ENCODE data around the gene ACAN.

The ACAN gene

DNA sequence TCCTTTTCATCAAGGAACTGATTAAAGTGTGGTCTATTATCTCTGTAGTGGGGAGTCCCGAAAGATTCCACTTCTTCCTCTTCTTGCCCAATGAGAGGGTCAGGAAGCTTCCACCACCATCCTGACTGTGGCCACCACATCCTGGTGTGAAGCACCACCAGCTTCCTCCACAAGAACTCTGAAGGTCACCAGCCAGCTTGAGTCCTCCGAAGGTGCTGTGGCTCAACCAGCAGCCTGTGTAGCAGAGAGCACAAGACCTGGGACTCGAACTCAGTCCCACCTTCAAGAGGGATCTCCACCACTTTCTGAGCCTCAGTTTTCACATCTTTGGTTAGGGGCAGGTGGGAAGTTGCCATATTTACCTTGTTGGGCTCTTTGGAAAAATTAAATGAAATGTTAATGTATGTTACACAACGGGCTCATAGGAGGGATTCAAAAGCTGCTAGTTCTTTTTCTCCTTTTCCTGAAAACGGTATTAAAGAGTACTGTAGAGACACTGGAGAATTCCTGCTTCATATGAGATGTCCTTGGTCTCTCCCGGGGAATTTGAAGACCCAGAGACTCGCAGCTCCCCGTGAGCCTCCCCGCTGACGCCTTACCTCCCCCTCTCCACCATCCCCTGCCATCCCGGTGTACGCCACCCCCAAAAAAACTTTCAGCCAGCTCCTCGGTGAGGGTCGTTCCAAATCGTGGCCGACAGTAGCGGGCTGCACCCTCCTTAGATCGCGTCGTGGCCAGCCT lies 816 bp upstream of the ACAN start:
- no peak for DNase-seq

DNA sequence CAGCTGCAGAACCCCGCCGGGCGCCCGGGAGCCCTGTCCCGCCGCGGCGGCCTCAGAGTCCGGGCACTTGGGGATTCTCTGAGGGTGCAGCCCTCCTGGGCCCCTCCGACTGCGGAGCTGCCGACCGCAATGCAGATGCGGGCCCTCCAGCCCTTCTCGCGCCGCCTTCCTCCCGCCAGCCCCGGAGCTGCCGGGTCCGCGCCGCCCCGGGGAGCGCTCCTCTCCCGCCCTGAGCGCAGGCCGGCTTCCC lies 320 bp upstream of the ACAN start:
- DNase-seq = no peak

DNA sequence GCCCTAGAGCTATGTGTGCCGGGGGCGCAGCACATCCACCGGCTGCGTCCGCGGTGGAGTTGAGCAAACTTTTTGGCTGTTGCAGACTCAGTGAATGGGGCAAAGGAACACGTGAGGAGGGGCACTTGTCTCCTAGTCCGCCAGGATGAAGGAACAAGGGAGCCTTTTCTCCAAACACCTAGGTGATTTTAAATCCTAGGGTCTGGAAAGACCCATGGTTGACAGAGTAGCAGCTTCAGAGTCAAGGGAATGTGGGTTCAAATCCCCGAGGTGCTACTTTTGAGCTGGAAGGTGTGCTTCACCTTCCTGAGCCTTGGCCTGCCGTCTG lies 648 bp downstream of the ACAN start:
- DNase-seq = no peak

DNA sequence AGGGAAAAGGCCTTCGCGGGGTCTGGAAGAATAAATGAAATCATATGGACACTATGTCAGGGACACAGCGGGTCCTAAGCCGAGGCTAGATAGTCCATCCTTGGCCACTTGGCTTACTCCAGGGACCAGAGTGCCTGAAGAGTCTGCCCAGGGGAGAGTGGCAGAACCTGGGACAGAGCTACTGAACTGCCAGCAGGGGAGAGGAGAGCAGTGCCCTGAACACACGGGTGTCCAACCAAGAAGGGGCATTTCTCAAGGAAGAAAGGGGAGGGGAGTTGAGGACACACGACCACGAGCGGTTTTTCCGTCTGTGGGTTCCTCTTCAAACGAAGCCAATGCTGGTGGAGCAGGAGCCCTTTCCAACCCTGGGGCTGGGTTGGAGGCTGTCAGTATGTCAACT lies 1.0 kb downstream of the ACAN start:
- DNase-seq = no peak

DNA sequence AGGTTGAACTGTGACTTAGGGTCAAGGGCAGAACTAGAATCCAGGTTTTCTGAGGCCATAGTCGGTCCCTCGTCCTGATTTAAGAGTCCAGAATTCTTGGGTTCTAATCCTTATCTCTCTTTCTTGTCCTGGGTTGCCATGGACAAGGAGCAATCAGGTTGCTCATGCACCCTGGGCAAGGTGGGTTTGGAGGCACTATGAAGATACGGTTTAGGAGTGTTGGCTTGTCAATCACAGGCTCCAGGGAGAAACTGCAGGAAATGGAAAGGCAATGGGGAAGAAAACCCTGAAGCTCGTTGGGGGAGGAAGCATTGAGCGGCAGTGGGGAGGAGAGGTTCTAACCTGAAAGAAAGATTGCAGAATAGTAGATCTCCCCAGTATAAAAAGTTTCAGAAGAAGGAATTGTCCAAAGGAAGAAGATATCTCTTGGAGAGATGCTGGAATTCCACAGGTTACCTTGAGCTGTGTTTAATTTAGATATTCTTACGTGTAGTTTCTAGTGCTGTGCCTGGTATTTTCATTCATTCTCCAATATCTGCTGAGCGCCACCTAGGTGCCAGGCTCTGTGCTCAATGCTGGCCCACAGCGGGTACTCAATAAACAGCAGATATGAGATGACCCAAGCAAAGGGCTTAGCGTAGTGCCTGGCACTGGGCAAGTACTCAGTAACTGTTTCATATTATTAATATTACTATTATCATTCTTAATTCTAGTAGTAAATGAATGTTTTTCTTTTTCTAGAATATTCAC lies 2.0 kb downstream of the ACAN start:
- no peak for DNase-seq

DNA sequence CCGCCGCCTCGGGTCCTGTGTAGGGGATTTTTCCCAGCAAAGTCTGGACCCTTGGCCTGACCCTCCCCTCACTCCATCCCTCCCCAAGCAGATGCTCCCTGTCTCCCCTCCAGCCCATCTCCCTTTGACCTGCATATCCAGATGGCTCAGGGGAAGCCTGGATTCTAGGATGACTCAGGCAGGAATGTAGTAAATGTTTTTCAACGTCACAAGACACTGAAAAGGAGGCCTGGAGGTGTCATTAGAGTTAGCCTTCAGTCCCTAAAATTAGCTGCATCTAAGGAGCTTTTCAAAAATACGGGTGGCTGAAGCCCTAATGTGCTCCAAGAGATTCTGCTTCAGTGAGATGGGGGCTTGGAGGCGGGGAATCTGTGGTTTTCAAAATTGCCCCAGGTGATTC lies 7.2 kb downstream of the ACAN start:
- DNase-seq = no peak

DNA sequence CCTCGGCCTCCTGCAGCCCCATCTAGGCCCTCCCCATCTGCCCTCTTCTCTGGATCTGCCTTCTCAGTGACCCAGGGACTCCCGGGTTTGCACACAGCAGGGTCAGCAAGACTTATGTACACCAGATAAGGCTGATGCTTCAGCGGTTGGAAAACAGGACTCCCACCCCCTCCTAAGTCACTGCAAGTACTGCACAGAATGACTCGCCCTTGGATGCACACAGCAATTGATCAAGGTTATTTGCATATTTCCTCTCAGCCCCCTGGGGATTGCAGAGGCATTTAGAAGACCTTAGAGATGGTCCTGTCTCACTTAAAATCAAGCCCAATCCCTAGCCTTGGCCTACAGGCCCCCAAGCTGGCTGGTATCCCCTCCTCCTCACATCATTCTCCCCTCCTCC lies 8.9 kb downstream of the ACAN start:
- DNase-seq = no peak

DNA sequence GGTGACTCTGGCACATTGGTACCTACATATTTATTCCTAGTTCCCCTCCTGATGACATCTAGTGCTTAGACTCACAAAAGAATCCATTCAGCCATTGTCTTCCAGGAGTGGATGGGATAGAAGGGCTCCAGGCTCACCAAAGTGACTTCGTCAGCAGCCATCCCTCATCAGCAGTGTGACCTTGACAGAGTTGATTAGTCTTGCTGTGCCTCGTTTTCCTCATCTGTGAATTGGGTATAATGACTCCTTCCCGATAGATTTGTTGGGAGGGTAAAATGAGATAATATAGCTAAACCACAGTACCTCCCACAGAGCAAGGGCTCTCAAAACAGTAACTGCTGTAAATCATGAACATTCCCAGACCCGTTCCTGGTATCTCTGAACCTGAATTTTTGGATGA lies 10.7 kb downstream of the ACAN start:
- DNase-seq = no peak

DNA sequence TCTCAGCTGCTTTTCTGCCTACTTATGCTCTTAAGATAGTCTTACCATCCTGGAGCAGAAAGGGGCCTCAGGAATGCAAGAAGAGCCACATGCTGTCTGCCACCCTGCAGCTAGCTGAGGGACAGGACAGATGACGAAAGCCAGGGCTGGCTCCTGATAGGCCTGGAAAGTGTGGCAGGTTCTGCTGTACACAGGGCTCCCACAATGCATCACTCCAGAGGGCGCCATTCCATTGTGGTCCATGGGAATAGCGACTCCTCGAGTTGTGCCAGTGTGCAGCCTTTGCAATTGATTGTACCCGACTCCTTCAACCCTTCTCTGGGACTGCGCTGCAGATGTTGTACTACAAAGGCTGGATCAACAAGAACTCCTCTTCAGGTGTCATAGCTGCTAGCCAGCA lies 11.2 kb downstream of the ACAN start:
- no peak for DNase-seq

DNA sequence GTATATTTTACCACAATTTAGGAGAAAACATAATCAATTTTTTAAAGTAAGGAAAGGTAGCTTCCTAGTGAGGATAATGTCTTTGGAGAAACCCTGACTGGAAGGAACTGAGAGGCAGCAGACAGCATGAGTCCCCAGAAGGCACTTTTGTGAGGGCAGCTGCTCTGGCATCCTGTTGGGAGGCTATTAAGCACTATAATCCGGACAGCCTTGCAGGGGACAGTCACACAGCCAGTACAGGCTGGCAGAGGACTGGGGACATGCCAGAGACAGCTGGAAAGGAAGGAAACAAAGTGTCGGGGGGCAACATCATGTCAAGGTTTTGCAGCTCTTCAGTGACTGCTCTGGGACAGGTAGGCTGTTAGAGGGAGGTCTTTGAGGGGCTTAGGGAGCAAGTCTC lies 15.7 kb downstream of the ACAN start:
- DNase-seq = no peak

DNA sequence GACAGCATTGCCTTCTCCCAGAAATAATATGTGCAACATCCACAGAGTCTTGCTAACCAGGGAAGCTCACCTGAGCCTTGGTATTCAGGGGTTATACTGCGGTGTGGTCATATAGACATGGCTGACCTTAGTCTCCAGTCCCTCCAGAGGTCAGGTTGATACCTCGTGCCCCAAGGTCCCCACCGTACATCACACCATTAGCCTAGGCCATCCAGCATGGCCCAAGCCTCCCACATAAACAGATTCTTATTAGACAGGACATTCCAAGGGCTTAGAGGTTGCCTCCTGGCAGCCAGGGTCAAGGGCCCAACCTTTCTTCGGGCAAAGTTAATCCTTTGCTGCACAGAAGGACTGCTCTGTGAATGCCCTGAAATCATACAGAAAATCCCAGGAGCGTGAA lies 18.8 kb downstream of the ACAN start:
- DNase-seq = no peak

DNA sequence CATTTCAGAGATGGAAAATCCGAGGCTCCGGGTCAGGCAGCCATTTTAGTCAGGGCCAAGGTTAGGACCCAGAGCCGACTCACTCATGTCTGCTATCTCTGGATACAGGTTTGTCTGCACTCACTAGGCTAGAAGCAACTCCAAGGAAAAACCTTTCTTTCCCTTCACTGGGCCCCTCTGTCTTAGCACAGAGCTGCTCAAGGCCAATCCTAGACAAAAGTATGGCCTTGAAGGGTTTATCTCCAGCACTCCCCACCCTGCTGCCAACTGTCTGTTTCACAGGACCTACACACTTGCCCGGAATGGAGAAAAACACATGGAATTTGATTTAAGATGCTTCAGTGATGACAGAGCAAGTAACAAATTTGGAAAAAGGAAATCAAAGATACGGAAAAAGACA lies 25.6 kb downstream of the ACAN start:
- no peak for DNase-seq

DNA sequence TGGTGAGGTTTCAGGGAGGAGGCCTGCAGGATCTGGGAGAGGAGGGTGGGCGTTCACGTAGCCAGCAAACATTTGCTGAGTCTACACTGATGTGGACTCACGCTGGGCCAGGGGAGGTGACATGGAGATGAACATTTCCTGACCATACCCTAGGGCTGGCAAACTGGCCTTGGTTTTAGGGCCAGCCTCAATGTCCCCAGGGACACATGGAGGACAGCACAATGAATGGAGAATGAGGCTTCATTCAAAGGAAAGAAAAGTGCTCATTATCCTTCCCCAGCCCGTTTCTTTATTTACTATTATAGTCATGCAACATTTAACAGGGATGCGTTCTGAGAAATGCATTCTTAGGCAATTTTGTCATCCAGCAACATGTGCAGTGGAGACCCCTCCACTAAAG lies 26.8 kb downstream of the ACAN start:
- no peak for DNase-seq

DNA sequence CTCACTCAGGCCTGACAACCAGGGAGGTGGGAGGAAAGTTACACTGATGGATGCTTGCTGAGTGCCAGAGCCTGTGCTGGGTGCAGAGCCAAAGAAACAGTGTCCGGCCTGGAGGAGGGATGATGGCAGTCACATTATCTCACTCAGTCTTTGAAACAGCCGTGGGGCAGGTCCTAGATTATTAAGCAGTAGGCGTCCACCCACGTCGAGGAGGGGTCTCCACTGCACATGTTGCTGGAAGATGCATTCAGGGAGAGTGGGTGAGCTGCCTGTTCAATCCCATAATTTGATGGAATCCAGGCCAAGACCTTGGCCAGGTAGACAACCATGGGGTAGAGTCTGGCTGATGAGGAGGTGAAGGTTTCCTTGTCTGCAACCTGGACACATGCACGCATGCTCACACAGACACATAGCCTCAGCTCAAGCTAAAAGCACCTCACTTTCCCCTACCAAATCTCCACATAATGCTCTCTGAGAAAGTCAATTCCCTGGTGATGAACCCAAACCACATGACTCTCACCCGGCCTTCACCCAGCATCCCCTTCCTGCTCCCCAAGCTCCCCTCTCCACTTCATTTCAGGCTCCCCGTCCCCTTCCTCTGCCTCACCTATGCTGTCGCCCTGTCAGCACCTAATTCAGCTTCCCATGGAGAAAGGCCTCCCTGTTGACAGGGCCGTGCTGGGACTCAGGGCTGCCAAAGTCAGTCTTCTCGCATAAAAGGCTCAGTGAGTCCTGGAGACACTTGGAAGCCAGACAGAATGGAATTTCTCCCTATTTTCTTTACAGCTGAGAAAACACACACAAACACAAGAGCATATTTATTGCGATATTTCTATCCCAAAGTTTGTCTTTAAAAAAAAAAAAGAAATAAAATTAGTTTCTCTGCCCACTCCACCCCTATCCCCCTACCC lies 29.8 kb downstream of the ACAN start:
- no peak for DNase-seq

DNA sequence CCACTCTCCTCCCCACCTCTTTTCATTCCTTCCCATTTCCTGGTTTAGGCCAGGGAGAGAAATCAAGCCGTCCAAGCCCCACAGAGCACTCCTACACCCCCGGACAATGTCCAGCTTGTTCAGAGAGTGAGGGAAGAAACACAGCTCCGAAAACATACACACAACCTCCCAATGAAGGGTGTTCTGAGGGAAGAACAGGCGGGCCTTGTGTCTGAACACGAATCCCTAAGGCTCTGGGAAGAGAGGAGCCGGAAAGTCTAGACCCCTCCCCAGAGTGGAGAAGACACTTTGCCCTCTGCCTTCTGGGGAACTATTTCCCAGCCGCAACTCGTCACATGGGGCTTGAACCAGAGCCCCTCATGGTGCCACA lies 30.5 kb downstream of the ACAN start:
- DNase-seq = no peak

DNA sequence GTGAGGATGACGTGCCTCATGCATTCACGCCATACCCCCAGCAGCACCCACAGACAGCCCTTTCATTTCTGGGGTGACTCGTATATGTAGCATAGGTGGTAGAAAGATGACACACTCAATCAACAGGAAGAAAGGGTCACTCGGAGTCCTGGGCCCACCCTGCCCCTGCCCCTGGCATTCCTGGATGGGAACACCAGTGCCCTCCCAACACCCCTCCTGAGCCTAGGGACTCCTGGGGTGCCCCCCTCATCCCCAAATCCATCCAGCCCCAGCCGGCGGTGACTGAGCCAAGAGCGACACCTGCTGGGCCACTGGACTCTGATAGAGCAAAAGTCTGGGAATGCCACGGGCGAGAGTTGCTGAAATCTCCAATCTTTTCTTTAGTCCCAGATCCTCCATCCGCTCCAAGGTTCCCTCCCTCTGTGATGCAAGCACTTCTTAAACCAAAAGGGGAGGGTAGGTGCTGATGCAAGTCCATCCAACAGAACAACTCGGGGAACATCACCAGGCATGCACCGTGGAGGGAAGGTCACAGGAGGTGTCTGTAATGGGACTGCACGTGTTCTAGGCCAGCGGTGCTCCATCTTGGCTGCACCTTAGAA lies 31.1 kb downstream of the ACAN start:
- no peak for DNase-seq

DNA sequence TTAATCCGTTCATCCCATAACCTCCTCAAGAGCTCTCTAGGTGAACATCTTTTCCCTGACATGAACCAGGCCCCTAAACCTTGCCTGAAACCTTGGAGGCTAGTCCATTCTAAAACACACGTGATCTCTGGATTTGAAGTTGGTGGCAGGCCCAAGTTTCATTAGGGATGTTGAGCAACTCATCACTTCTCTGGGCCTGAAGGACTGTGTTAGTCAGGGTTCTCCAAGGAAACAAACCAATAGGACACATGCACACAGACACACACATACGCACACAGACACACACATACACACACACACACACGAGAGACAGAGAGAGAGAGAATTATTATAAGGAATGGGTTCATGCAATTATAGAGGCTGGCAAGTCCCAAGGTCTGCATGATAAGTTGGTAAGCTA lies 31.9 kb downstream of the ACAN start:
- no peak for DNase-seq

DNA sequence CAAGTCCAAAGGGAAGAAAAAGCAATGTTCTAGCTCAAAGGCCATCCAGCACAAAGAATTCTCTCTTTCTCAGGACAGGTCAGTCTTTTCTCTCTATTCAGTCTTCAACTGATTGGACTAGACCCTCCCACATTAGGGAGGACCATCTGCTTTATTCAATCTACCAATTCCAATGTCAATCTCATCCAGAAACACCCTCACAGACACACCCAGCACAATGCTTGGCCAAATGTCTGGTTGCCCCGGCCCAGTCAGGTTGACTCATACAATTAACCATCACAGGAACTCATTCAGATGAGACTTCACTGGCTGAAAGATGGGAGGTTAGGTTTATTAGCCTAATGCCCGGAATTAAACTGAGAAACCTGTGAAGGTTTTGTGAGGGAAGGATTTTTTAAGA lies 32.4 kb downstream of the ACAN start:
- DNase-seq = no peak

DNA sequence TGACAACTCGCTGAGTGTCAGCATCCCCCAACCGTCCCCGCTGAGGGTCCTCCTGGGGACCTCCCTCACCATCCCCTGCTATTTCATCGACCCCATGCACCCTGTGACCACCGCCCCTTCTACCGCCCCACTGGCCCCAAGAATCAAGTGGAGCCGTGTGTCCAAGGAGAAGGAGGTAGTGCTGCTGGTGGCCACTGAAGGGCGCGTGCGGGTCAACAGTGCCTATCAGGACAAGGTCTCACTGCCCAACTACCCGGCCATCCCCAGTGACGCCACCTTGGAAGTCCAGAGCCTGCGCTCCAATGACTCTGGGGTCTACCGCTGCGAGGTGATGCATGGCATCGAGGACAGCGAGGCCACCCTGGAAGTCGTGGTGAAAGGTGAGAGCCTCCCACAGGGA lies 35.4 kb downstream of the ACAN start:
- DNase-seq = no peak

DNA sequence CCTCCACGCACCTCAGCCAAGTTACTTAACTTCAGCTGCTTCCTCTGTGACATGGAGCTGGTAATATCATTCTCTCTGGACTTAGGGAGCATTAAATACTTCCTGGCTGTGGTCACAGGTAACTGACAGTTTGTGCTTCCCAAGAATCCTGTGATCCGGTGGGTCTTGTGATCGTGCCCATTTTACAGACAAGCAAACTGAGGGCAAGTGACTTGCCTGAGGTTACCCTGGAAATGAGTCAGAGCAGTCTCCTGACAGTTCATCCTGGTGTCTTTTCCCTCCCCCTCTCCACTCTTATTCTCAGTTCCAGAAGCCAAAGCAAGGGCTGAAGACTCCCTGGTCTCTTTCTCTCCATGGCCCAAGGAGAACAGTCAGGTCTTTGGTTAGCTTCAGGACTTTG lies 35.9 kb downstream of the ACAN start:
- no peak for DNase-seq

DNA sequence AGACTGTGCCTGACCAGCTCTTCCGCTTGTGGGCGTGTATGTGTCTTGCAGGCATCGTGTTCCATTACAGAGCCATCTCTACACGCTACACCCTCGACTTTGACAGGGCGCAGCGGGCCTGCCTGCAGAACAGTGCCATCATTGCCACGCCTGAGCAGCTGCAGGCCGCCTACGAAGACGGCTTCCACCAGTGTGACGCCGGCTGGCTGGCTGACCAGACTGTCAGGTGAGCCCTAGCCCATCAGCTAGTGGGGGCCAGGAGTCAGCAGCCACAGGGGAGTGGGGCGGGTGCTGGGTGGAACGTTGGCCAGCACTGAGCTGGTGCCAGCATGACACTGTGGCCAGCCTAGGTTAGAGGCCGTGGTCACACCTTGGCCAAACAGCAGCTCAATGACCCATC lies 36.7 kb downstream of the ACAN start:
- no peak for DNase-seq

DNA sequence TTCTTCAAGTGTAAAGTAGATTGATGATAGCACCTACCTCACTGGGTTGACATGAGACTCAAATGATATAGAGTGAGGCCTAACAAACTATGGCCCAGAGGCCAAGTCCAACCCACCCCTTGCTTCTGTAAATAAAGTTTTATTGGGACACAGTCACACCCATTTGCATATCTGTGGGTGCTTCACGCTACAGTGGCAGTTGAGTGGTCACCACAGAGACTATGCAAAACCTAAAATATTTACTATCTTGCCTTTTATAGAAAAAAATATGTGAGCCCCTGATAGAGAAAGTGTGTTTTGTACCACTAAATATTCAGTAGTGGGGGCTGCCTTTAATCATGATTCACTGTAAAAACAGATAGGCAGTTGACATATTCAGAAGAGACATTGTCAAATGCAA lies 38.0 kb downstream of the ACAN start:
- no peak for DNase-seq

DNA sequence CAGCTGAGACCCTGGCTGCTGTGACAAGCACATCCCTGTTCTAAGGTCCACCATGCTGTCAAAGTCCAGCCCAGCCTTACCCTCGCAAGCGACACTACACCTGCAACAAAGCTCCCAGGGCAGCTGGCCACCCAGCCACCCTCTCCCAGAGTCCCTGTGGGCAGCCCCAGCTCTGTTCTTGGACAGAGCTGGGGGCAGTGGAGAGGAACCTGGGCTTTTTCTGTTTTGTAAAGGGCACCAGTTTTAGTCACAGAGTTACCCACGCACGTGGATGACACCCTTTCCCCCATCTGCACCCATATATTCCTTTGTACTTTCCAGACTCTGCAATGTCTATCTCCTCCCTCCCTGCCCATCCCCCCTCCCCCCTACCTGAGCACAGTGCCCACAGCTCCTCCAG lies 38.9 kb downstream of the ACAN start:
- DNase-seq = no peak

DNA sequence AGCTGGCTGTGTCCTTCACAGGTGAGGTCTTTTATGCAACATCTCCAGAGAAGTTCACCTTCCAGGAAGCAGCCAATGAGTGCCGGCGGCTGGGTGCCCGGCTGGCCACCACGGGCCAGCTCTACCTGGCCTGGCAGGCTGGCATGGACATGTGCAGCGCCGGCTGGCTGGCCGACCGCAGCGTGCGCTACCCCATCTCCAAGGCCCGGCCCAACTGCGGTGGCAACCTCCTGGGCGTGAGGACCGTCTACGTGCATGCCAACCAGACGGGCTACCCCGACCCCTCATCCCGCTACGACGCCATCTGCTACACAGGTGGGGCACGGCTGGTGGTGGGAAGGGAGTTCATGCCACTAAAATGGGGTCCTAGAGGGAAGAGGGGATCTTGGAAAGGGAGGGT lies 40.1 kb downstream of the ACAN start:
- no peak for DNase-seq

Data from NCI-H1436 treated with DMSO at 0.1 percent for 48 hours (cell line).